Central memory CD8-positive, alpha-beta T cell (primary cell): ENCODE results near the gene PSMD8.
"Not testable (repeated sequence)": the region's sequence is repeated elsewhere in the genome, so short reads cannot be mapped to it uniquely, and the experiment has no call there.

Experiments used
- ATAC-seq: fragments of 150-1000 bp; cut with Tn5 transposase; replicated peaks from 2 replicates; pipeline ENCODE4 v1.10.0; 2022; ENCODE audit warnings: mild to moderate bottlenecking, moderate FRiP score, moderate number of reproducible peaks; ENCODE audit not compliant: poor library complexity, severe bottlenecking; ENCODE audit errors: extremely low read depth
- DNase-seq, 2 donors: peaks; one replicate each; pipeline ENCODE4 v3.0.0; 2021; ENCODE audit warnings: low spot score in 2 of 2
- H3K27ac Mint-ChIP-seq: one replicate; pipeline ENCODE4 v1.8.0; 2022; ENCODE audit warnings: low read depth, mild to moderate bottlenecking, moderate library complexity, mixed read lengths
- H3K27me3 Mint-ChIP-seq: one replicate; pipeline ENCODE4 v1.8.0; 2022; ENCODE audit warnings: mixed read lengths
- H3K36me3 Mint-ChIP-seq: one replicate; pipeline ENCODE4 v1.8.0; 2022; ENCODE audit warnings: mild to moderate bottlenecking, moderate library complexity, mixed read lengths; ENCODE audit not compliant: insufficient read depth
- H3K4me1 Mint-ChIP-seq: one replicate; pipeline ENCODE4 v1.8.0; 2022; ENCODE audit warnings: mixed read lengths
- H3K4me3 Mint-ChIP-seq: one replicate; pipeline ENCODE4 v1.8.0; 2022; ENCODE audit warnings: mild to moderate bottlenecking, moderate library complexity, mixed read lengths
- H3K9me3 Mint-ChIP-seq: one replicate; pipeline ENCODE4 v1.8.0; 2022; ENCODE audit warnings: mixed read lengths

Gene PSMD8

DNA sequence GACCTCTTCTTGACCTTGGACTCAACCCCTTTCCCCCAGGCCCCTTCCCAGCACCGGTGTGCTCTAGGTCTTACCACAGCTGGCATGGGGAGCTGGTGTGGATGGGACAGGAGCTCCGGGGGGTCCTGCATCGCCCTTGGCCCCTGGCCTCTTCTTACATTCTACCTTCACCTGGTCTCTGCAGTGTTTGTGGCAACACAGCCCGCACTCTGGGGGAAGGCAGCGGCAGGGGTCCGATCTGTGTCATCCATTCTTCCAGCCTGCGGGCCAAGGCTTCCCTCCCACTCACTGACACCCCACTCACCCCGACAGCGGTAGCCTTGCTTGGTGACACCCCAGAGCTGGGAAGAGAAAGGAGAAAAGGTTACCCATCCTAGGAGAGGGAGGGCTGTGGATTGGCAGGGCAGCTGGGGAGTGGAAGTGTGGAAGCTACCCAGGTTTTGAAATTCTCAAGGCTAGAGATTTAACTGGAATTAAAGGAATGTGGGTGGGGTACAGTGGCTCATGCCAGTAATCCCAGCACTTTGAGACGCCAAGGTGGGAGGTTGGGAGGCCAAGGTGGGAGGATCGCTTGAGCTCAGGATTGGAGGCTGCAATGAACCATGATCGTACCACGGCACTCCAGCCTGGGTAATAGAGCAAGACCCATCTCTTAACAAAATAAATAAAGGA is 36.8 kb downstream of the PSMD8 start:
- Mint-ChIP-seq H3K4me3 (no peak overlapping the region), H3K4me1 (no peaks in the 10 kb centered on the region), H3K27me3 (no peaks in the 10 kb centered on the region), H3K9me3 (no peaks in the 10 kb centered on the region), H3K36me3 (peaks cover 17% of the 10 kb centered on the region), H3K27ac (no peak overlapping the region)
- DNase-seq: no peak
- ATAC-seq: no peak

DNA sequence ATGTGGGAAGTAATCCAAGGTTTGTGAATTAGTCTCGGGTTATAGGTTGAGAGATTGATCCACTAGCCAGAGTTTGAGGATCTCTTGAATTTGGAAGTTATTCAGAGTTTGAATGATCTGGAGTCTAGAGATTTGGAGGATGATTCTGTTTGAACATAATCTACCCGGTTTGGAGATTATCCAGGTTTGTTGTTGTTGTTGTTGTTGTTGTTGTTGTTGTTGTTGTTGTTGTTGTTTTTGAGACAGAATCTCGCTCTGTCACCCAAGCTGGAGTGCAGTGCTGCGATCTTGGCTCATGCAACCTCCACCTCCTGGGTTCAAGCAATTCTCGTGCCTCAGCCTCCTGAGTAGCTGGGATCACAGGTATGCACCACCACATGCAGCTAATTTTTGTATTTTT is 37.5 kb downstream of the PSMD8 start:
- H3K36me3 Mint-ChIP-seq: peaks cover 17% of the 10 kb centered on the region
- H3K4me3 Mint-ChIP-seq, H3K27me3 Mint-ChIP-seq, ATAC-seq, H3K9me3 Mint-ChIP-seq, H3K4me1 Mint-ChIP-seq, DNase-seq, H3K27ac Mint-ChIP-seq: not testable (repeated sequence)

DNA sequence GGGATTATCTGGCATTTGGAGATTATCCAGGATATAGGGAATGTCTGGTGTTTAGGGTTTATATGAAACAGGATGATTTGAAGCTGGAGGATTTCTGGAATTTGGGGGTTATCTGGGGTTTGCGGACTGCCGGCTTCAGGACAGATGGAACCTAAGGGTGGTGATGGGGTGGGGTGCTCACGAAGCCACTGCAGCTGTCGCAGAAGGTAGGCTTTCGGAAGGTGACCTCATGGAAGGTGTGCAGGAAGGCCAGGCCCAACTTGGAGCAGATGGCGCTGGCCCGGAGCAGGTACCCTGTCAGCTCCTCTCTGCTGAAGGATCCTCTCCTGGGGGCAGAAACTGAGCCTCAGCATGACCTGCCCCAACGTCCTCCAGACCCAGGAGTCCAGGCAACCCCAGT is 38.1 kb downstream of the PSMD8 start:
- Mint-ChIP-seq H3K27ac (no peak overlapping the region), H3K27me3 (no peaks in the 10 kb centered on the region), H3K36me3 (peaks cover 12% of the 10 kb centered on the region), H3K4me1 (peaks cover 11% of the 10 kb centered on the region), H3K4me3 (no peak overlapping the region), H3K9me3 (no peaks in the 10 kb centered on the region)
- no peak for DNase-seq
- no peak for ATAC-seq

DNA sequence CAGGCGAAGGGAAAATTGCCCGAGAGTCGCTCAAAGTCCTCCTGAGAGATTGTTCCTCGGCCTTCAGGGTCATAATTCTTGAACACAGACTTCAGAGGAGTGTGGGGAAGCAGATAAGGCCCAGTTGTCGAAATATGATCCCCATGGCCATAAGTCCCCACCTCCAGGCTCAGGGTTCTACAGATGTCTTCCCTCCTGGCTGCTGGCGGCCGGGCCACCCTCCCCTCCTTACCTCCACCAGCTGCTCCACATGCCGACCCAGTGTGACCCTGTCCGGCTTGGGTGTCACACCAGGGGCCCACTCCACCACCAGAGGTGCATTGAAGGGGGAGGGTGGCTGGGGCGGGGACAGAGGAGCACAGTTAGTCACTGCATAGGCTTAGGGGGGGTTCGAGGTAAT is 38.6 kb downstream of the PSMD8 start:
- H3K9me3 Mint-ChIP-seq: no peaks in the 10 kb centered on the region
- no peak for ATAC-seq

DNA sequence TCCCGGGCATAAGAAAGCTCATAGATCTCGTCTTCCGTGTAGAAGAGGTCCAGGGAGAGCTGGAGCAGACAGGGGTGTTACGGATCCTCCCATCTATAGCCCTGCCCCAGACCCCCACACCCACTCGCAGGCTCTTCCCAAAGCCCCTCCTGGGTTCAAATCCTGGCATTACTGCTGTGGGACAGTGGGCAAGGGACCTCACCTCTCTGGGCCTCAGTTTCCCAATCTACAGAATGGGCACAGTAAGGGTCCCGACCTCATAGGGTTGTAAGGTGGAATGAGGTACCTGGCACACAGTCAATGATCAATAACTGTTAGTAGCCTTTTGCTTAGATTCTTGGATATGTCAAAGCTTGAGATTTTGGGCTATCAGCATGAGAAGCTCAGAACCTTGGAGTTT is 39.0 kb downstream of the PSMD8 start:
- H3K9me3 Mint-ChIP-seq: no peaks in the 10 kb centered on the region
- no peak for ATAC-seq
- H3K36me3 Mint-ChIP-seq: peaks cover 7% of the 10 kb centered on the region
- peaks cover 18% of the 10 kb centered on the region for H3K4me1 Mint-ChIP-seq
- no peak for DNase-seq
- no peak overlapping the region for H3K4me3 Mint-ChIP-seq
- H3K27me3 Mint-ChIP-seq: no peaks in the 10 kb centered on the region
- no peak overlapping the region for H3K27ac Mint-ChIP-seq

More for the DNA sequence above, 38.6 kb downstream of the PSMD8 start:
- Mint-ChIP-seq H3K4me3 (no peak overlapping the region), H3K4me1 (peaks cover 15% of the 10 kb centered on the region), H3K27ac (no peak overlapping the region), H3K27me3 (no peaks in the 10 kb centered on the region), H3K36me3 (peaks cover 9% of the 10 kb centered on the region)
- DNase-seq: no peak

DNA sequence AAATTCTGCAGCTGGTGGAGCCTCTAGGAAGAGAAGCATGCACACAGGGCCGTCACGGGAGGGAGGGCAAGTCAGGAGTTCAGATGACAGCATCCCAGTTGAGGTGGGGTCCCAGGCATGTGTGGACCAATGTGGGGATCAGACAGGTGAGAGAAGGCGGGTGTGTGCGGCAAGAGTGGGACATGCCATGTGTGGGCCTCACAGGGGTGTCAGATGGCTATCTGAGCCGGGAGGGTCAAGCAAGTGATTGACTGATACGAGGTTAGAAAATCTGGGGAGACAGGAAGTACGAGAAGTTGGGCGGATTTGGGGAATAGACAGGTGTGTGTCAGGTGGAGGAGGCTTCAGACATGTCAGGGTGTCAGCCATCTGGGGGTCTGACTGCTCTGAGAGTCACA is 42.8 kb downstream of the PSMD8 start:
- Mint-ChIP-seq H3K27ac (peak overlapping the region; percentile 71), H3K27me3 (no peaks in the 10 kb centered on the region), H3K36me3 (no peaks in the 10 kb centered on the region), H3K4me1 (peaks cover 18% of the 10 kb centered on the region), H3K9me3 (no peaks in the 10 kb centered on the region), H3K4me3 (peak overlapping the region; percentile 79)
- DNase-seq (no peak), ATAC-seq (no peak)

DNA sequence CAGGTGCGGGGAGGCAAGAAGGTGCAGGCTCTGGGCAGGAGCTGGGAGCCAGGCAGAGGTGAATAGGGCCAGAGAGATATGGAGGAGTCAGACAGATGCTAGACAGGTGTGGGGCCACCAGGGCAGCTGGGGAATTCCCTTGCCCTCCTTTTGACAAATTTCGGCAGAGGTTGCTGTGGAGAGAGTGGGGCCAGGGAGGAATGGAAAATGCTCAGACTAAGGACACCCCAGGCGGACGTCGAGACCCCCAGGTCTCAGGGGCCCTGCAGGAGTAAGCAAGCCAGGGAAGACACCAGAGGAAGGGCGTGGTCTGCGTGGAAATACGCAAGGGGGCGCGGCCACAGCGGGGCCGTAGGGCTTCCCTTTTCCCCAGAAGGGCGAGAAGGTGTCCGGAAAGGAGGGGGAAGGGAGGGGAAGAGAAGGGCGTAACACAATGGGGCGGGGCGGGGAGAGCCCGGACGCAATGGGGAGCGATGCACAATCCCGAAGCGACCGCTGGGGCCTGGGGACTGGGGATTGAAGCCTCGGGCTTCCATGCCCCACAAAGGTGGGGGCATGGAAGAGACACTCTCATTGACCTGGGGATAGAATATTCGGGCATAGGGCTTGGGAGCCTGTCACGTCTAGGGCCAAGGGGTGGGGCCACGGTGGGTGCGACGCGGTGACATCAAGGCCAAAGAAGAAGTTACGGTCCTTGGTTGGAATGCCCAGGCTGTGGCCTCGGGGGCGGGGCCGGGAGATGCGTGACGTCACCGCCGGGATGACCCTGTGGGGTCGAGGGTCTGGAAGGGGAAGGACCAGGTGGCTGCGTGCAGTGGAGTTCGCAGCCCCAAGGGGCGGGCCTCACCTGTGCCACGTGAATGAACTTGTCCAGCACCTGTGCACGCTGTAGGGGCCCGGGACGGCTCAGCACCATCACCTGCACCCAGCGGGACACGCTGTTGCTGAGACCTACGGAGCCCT is 43.5 kb downstream of the PSMD8 start:
- peak in 1 of 2 donors; percentile 17 for DNase-seq
- H3K27ac Mint-ChIP-seq: peak overlapping the region; percentile 71
- no peaks in the 10 kb centered on the region for H3K27me3 Mint-ChIP-seq
- ATAC-seq: peak; percentile 66
- no peaks in the 10 kb centered on the region for H3K36me3 Mint-ChIP-seq
- peak overlapping the region; percentile 79 for H3K4me3 Mint-ChIP-seq
- no peaks in the 10 kb centered on the region for H3K9me3 Mint-ChIP-seq
- peaks cover 18% of the 10 kb centered on the region for H3K4me1 Mint-ChIP-seq

DNA sequence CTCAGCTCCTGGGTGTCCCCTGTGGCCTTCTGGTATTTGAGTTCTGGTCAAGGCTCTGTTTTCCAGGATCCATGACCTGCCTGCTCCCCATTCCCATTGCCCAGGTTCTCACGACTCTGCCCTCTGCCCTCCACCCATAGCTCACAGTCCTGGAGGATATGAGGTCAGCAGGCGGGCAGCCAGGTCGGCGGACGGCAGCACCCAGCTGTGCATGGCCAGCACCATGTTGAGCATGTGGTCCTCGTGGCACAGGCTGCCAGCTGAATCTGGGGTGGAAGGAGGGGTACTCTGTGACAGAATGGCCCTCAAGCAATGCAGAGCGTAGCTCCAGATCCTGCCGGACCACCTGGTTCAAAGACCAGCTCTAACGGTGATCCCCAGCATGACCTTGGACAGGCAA is 46.6 kb downstream of the PSMD8 start:
- Mint-ChIP-seq H3K4me3 (no peak overlapping the region), H3K27me3 (peaks cover 1% of the 10 kb centered on the region), H3K9me3 (no peaks in the 10 kb centered on the region), H3K36me3 (no peaks in the 10 kb centered on the region), H3K27ac (no peak overlapping the region), H3K4me1 (peaks cover 22% of the 10 kb centered on the region)
- no peak for ATAC-seq
- no peak for DNase-seq

DNA sequence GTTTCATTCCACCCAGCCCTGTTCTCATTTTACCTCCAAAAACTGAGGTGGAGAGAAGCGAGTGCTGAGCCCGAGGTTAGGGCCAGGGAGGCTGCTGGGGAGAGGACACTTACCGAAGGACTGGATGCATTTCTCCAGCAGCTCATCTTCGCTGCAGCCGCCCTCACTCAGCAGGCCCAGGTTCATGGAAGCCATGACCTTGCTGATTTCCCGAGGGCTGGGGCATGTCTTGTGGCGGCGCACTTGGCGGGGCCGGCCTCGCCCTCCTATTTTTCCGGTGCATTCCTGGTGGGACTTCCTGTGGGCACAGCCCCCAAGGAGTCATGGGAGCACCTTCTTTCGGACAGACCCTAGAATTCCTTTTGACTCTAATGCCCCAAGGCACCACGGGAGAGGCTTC is 47.5 kb downstream of the PSMD8 start:
- ATAC-seq (no peak), DNase-seq (no peak)
- Mint-ChIP-seq H3K36me3 (no peaks in the 10 kb centered on the region), H3K27ac (no peak overlapping the region), H3K27me3 (peaks cover 8% of the 10 kb centered on the region), H3K4me3 (no peak overlapping the region), H3K9me3 (no peaks in the 10 kb centered on the region), H3K4me1 (peaks cover 23% of the 10 kb centered on the region)

DNA sequence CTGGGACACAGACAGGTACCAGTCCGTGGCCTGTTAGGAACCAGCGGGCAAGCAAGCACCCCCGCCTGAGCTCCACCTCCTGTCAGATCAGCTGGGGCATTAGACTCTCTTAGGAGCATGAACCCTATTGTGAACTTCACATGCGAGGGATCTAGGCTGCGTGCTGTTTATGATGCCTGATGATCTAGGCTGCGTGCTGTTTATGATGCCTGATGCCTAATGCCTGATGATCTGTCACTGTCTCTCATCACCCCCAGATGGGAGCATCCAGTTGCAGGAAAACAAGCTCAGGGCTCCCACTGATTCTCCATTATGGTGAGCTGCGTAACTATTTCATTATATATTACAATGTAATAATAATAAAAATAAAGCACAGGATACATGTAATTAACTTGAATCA is 48.1 kb downstream of the PSMD8 start:
- ATAC-seq: no peak
- Mint-ChIP-seq H3K9me3 (no peaks in the 10 kb centered on the region), H3K27me3 (peaks cover 8% of the 10 kb centered on the region), H3K4me3 (no peak overlapping the region), H3K27ac (no peak overlapping the region), H3K36me3 (no peaks in the 10 kb centered on the region), H3K4me1 (peaks cover 17% of the 10 kb centered on the region)
- no peak for DNase-seq

DNA sequence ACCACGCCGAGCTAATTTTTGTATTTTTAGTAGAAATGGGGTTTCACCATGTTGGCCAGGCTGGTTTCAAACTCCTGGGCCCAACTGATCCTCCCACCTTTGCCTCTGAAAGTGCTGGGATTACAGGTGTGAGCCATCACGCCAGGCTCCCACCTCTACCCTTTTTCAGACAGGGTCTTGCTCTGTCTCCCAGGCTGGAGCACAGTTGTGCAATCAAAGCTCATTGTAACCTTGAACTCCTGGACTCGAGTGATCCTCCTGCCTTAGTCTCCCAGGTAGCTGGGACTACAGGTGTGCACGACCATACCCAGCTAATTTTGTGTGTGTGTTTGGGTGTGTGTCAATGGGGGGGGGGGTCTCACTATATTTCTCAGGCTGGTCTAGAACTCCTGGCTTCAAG is 49.9 kb downstream of the PSMD8 start:
- Mint-ChIP-seq H3K4me1 (peaks cover 10% of the 10 kb centered on the region), H3K27me3 (peaks cover 15% of the 10 kb centered on the region), H3K36me3 (no peaks in the 10 kb centered on the region), H3K27ac (no peak overlapping the region), H3K4me3 (no peak overlapping the region), H3K9me3 (no peaks in the 10 kb centered on the region)
- ATAC-seq (no peak), DNase-seq (no peak)

DNA sequence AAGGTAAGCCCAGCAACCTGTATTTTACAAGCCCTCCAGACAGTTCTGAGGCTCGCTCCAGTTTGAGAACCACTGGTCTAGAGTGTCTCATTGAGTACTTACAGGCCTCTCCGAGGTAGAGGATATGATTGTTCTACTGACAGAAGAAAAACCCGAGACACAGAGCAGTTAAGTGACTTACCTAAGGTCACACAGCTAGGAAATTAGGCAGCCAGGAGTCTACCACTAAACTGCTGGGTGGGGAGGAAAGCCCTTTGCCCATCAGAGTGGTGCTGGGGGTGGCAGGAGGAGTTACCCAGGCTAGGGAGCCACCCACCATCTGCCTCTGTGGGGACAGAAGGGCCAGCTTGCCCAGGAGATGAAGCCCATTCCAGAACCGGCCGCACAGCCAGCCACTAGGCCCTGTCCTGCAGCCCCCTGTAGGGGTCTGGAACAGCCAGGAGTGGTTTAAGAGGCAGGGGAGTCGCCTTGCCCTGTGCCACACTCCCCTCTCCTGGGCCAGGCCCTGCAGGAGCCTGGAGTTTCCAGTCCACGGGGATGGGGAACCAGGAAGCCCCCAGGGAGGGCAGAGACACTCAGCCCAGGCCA is 50.9 kb downstream of the PSMD8 start:
- Mint-ChIP-seq H3K4me3 (peak overlapping the region; percentile 36), H3K9me3 (no peaks in the 10 kb centered on the region), H3K36me3 (no peaks in the 10 kb centered on the region), H3K4me1 (peaks cover 10% of the 10 kb centered on the region), H3K27me3 (peaks cover 21% of the 10 kb centered on the region), H3K27ac (no peak overlapping the region)
- DNase-seq (no peak), ATAC-seq (no peak)
